A673 (cell line): ENCODE measurements around the gene AFAP1L1. TPM values are rescaled to one million over a fixed set of nuclear protein-coding genes. Genes with fewer than 3 reads are reported as not detected.

ENCODE experiments used
- BruUV-seq: library from RNA; stranded (reverse); fragments of 400-500 nt; replicated peaks from 2 replicates; lab custom pipeline; 2021; lab: Mats Ljungman, UMichigan
- CTCF ChIA-PET: fragments of 300-600 bp; sonication (Branson Sonifier 250); formaldehyde crosslinking; loops from one replicate; lab custom pipeline; 2022; ENCODE audit warnings: antibody characterized with exemption; lab: Charles Lee
- POLR2A ChIA-PET: fragments of 300-600 bp; sonication (Branson Sonifier 250); formaldehyde crosslinking; loops from one replicate; lab custom pipeline; 2022; ENCODE audit warnings: antibody characterized with exemption; ENCODE audit not compliant: low non-redundant PET; lab: Charles Lee
- DNase-seq: peaks from one replicate; pipeline ENCODE4 v3.0.0-alpha.2; 2015; ENCODE audit warnings: low spot score
- H3K27ac ChIP-seq: fragments of 200-600 bp; sonication (generic); 2 replicates; pipeline ENCODE4 v1.5.1; 2016; ENCODE audit warnings: mixed run types, low read depth, mild to moderate bottlenecking, mixed read lengths, antibody characterized with exemption, low read length; ENCODE audit not compliant: poor library complexity, severe bottlenecking
- H3K27me3 ChIP-seq: fragments of 200-600 bp; sonication (generic); replicated peaks from 2 replicates; pipeline ENCODE4 v1.6.1; 2017; ENCODE audit warnings: mixed run types, low read depth, mild to moderate bottlenecking, mixed read lengths, antibody characterized with exemption, low read length; ENCODE audit not compliant: insufficient read depth, poor library complexity
- H3K36me3 ChIP-seq: fragments of 200-600 bp; sonication (generic); 2 replicates; pipeline ENCODE4 v1.6.1; 2016; ENCODE audit warnings: mixed run types, mild to moderate bottlenecking, mixed read lengths, antibody characterized with exemption, low read length; ENCODE audit not compliant: insufficient read depth, poor library complexity, severe bottlenecking
- H3K4me1 ChIP-seq: fragments of 200-600 bp; sonication (generic); 2 replicates; pipeline ENCODE4 v1.6.1; 2017; ENCODE audit warnings: mixed run types, mild to moderate bottlenecking, mixed read lengths, antibody characterized with exemption, low read length; ENCODE audit not compliant: insufficient read depth, poor library complexity, severe bottlenecking
- H3K4me3 ChIP-seq: fragments of 200-600 bp; sonication (generic); 2 replicates; pipeline ENCODE4 v1.5.1; 2016; ENCODE audit warnings: low read depth, mixed run types, mild to moderate bottlenecking, mixed read lengths, low read length; ENCODE audit not compliant: poor library complexity, severe bottlenecking
- H3K9me3 ChIP-seq: fragments of 200-600 bp; sonication (generic); 2 replicates; pipeline ENCODE4 v1.6.1; 2016; ENCODE audit warnings: mixed run types, low read depth, mild to moderate bottlenecking, mixed read lengths, antibody characterized with exemption, low read length; ENCODE audit not compliant: poor library complexity, severe bottlenecking
- CTCF ChIP-seq: fragments of 300-800, 200-600 bp; sonication (generic); conservative IDR thresholded peaks from 2 replicates; pipeline ENCODE4 v1.5.1; 2017; ENCODE audit warnings: low read depth, mild to moderate bottlenecking, antibody characterized with exemption, low read length, moderate library complexity, mixed read lengths
- EZH2 ChIP-seq: fragments of 200-600 bp; sonication (generic); IDR thresholded peaks from 2 replicates; pipeline ENCODE4 v1.6.1; 2017; ENCODE audit warnings: borderline replicate concordance, low read depth, mild to moderate bottlenecking, mixed read lengths, antibody characterized with exemption, low read length; ENCODE audit not compliant: poor library complexity, severe bottlenecking
- intact Hi-C: fragments of 100-400 bp; cut with micrococcal nuclease; formaldehyde crosslinking; loops from one replicate; pipeline ENCODE4 v1.10.0; 2022; ENCODE audit not compliant: unreplicated experiment
- total RNA-seq: library from RNA; stranded (reverse); gene quantifications from 2 replicates; pipeline ENCODE4 v1.2.3, GENCODE V29; 2021

AFAP1L1 gene
- total RNA-seq, 1 experiment from 2014 or later = 0.21 TPM

GRCh38 chr5:149239917-149240316, 31.7 kb upstream of the AFAP1L1 start:
- H3K4me1 ChIP-seq = no peaks in the 10 kb centered on the region
- H3K4me3 ChIP-seq = no peak overlapping the region
- intact Hi-C loops = no loop called here
- peaks cover 67% of the 10 kb centered on the region for H3K27me3 ChIP-seq
- H3K27ac ChIP-seq = no peak overlapping the region
- no TSS peak for BruUV-seq
- no peak for DNase-seq
- POLR2A ChIA-PET = no interaction called here
- TF ChIP-seq EZH2 (no peak), CTCF (no peak)
- H3K36me3 ChIP-seq = no peaks in the 10 kb centered on the region
- CTCF ChIA-PET = no interaction called here
- no peaks in the 10 kb centered on the region for H3K9me3 ChIP-seq

- Histone ChIP-seq H3K4me3 (no peak overlapping the region), H3K9me3 (no peaks in the 10 kb centered on the region), H3K36me3 (no peaks in the 10 kb centered on the region), H3K27me3 (peaks cover 67% of the 10 kb centered on the region), H3K27ac (no peak overlapping the region), H3K4me1 (no peaks in the 10 kb centered on the region)
- intact Hi-C loops = no loop called here
- TF ChIP-seq CTCF = no peak
- TF ChIP-seq EZH2 = no peak
- no TSS peak for BruUV-seq
- CTCF ChIA-PET = no interaction called here
- DNase-seq = no peak
- POLR2A ChIA-PET = no interaction called here
Measured at GRCh38 chr5:149240354-149240998, 31.2 kb upstream of the AFAP1L1 start.

- intact Hi-C loops = no loop called here
- H3K4me1 ChIP-seq = no peaks in the 10 kb centered on the region
- ChIA-PET CTCF (no interaction called here), POLR2A (interaction anchor here (0.5 kb wide), 1 partner anchor 15 kb away, joined by 3 read pairs; no protein-coding TSS in a partner anchor)
- TF ChIP-seq CTCF (no peak), EZH2 (no peak)
- no peaks in the 10 kb centered on the region for H3K36me3 ChIP-seq
- peaks cover 66% of the 10 kb centered on the region for H3K27me3 ChIP-seq
- no peak overlapping the region for H3K4me3 ChIP-seq
- no peaks in the 10 kb centered on the region for H3K9me3 ChIP-seq
- BruUV-seq = no TSS peak
- no peak for DNase-seq
- H3K27ac ChIP-seq = no peak overlapping the region
Measured at GRCh38 chr5:149242339-149242738, 29.3 kb upstream of the AFAP1L1 start.
